Measurements from ENCODE around the gene IGF1. TPM values are rescaled to one million over a fixed set of nuclear protein-coding genes. Genes with fewer than 3 reads are reported as not detected.

The IGF1 gene
- total and polyA plus RNA-seq, 9 of the 15 experiments (the other 6 are each of a cell fraction or from before 2014, with no cell fraction given) = 3.7 to 13.9 (median 4.5) TPM

DNA sequence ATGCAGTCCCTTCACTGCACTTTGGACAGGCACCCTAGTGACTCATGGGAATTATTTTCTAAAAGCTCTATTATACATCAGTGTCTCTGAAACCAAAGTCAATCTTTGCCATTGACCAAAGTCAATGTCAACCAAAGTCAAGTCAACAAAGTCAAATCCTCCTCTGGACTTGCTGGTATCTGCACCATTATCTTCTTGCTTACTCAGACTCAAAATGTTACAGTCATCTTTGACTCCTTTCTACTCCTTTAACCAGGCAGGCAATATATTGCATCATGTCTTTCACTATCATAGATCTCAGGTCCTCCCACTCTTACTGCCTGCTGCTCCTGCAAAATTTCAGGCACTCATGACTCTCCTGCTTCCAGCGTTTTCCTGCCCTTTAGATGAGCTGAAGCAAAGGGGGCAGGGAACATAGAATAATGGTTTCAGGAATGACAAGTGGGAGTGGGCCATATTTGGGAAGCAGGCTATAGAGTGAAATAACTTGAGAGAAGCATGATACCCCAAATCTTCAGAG lies 39.2 kb downstream of the IGF1 start (continued):
- TF ChIP-seq CBFA2T3 (IDR thresholded peaks at IDR 0.05) (peak; percentile 62), TBL1XR1 (IDR thresholded peaks at IDR 0.05; ENCODE audit: low read length in 2 of 2) (peak in 1 of 2 experiments; percentile 44; a peak in 1 of 4 replicates), DIDO1 (tag; IDR thresholded peaks at IDR 0.05; ENCODE audit: low read depth) (no peak), ADNP (tag; IDR thresholded peaks at IDR 0.05) (0 out of 2 replicates have a peak, but pooled peaks have one; percentile 16), KLF1 (tag; IDR thresholded peaks at IDR 0.05) (no peak), CREM (IDR thresholded peaks at IDR 0.05; ENCODE audit: low read depth) (peak; percentile 61), NFE2L1 (tag; IDR thresholded peaks at IDR 0.05; ENCODE audit: borderline replicate concordance, low read depth) (no peak), SRF (CRISPR knock-in tag; IDR thresholded peaks at IDR 0.05) (no peak), NFXL1 (CRISPR knock-in tag; IDR thresholded peaks at IDR 0.05) (no peak), U2AF2 (optimal IDR thresholded peaks at IDR 0.05; ENCODE audit: low read depth, low read length) (no peak), JUND (IDR thresholded peaks at IDR 0.05; ENCODE audit: borderline replicate concordance, low read depth, low read length) (peak; percentile 95), JUND (tag; IDR thresholded peaks at IDR 0.05; ENCODE audit: borderline replicate concordance, low read depth, low read length) (peak; percentile 93), MAZ (CRISPR knock-in tag; conservative IDR thresholded peaks at IDR 0.05 in 1 of 2, IDR thresholded peaks at IDR 0.05 in 1 of 2) (peak in 1 of 2 experiments; percentile 61; a peak in 1 of 4 replicates), RBM39 (optimal IDR thresholded peaks at IDR 0.05; ENCODE audit: low read depth, low read length) (no peak)
- TF ChIP-seq, protein P1, sequence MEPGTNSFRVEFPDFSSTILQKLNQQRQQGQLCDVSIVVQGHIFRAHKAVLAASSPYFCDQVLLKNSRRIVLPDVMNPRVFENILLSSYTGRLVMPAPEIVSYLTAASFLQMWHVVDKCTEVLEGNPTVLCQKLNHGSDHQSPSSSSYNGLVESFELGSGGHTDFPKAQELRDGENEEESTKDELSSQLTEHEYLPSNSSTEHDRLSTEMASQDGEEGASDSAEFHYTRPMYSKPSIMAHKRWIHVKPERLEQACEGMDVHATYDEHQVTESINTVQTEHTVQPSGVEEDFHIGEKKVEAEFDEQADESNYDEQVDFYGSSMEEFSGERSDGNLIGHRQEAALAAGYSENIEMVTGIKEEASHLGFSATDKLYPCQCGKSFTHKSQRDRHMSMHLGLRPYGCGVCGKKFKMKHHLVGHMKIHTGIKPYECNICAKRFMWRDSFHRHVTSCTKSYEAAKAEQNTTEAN (CRISPR knock-in tag; IDR thresholded peaks at IDR 0.05) = no peak
- TF ChIP-seq, protein P2, sequence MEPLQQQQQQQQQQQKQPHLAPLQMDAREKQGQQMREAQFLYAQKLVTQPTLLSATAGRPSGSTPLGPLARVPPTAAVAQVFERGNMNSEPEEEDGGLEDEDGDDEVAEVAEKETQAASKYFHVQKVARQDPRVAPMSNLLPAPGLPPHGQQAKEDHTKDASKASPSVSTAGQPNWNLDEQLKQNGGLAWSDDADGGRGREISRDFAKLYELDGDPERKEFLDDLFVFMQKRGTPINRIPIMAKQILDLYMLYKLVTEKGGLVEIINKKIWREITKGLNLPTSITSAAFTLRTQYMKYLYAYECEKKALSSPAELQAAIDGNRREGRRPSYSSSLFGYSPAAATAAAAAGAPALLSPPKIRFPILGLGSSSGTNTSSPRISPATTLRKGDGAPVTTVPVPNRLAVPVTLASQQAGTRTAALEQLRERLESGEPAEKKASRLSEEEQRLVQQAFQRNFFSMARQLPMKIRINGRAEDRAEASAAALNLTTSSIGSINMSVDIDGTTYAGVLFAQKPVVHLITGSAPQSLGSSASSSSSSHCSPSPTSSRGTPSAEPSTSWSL (CRISPR knock-in tag; IDR thresholded peaks at IDR 0.05; ENCODE audit: borderline replicate concordance) = no peak
- TF ChIP-seq, protein P3, sequence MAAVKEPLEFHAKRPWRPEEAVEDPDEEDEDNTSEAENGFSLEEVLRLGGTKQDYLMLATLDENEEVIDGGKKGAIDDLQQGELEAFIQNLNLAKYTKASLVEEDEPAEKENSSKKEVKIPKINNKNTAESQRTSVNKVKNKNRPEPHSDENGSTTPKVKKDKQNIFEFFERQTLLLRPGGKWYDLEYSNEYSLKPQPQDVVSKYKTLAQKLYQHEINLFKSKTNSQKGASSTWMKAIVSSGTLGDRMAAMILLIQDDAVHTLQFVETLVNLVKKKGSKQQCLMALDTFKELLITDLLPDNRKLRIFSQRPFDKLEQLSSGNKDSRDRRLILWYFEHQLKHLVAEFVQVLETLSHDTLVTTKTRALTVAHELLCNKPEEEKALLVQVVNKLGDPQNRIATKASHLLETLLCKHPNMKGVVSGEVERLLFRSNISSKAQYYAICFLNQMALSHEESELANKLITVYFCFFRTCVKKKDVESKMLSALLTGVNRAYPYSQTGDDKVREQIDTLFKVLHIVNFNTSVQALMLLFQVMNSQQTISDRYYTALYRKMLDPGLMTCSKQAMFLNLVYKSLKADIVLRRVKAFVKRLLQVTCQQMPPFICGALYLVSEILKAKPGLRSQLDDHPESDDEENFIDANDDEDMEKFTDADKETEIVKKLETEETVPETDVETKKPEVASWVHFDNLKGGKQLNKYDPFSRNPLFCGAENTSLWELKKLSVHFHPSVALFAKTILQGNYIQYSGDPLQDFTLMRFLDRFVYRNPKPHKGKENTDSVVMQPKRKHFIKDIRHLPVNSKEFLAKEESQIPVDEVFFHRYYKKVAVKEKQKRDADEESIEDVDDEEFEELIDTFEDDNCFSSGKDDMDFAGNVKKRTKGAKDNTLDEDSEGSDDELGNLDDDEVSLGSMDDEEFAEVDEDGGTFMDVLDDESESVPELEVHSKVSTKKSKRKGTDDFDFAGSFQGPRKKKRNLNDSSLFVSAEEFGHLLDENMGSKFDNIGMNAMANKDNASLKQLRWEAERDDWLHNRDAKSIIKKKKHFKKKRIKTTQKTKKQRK (IDR thresholded peaks at IDR 0.05; ENCODE audit: borderline replicate concordance, low read depth, low read length) = no peak
- TF ChIP-seq, protein P4, sequence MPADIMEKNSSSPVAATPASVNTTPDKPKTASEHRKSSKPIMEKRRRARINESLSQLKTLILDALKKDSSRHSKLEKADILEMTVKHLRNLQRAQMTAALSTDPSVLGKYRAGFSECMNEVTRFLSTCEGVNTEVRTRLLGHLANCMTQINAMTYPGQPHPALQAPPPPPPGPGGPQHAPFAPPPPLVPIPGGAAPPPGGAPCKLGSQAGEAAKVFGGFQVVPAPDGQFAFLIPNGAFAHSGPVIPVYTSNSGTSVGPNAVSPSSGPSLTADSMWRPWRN (IDR thresholded peaks at IDR 0.05; ENCODE audit: low read depth) = no peak
- TF ChIP-seq, protein P5, sequence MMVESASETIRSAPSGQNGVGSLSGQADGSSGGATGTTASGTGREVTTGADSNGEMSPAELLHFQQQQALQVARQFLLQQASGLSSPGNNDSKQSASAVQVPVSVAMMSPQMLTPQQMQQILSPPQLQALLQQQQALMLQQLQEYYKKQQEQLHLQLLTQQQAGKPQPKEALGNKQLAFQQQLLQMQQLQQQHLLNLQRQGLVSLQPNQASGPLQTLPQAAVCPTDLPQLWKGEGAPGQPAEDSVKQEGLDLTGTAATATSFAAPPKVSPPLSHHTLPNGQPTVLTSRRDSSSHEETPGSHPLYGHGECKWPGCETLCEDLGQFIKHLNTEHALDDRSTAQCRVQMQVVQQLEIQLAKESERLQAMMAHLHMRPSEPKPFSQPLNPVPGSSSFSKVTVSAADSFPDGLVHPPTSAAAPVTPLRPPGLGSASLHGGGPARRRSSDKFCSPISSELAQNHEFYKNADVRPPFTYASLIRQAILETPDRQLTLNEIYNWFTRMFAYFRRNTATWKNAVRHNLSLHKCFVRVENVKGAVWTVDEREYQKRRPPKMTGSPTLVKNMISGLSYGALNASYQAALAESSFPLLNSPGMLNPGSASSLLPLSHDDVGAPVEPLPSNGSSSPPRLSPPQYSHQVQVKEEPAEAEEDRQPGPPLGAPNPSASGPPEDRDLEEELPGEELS (CRISPR knock-in tag; IDR thresholded peaks at IDR 0.05; ENCODE audit: borderline replicate concordance) = no peak

All from K562 (cell line).